T follicular helper cell (primary cell): ENCODE data around the gene EMX2.
"Not testable (repeated sequence)": the region's sequence is repeated elsewhere in the genome, so short reads cannot be mapped to it uniquely, and the experiment has no call there.

Experiments
- DNase-seq: peaks from one replicate; pipeline ENCODE4 v3.0.0-alpha.2; 2020; ENCODE audit warnings: low read depth

EMX2 gene

GRCh38 chr10:117560942-117561341 is 18.4 kb downstream of the EMX2 start:
- DNase-seq, result no peak

DNA sequence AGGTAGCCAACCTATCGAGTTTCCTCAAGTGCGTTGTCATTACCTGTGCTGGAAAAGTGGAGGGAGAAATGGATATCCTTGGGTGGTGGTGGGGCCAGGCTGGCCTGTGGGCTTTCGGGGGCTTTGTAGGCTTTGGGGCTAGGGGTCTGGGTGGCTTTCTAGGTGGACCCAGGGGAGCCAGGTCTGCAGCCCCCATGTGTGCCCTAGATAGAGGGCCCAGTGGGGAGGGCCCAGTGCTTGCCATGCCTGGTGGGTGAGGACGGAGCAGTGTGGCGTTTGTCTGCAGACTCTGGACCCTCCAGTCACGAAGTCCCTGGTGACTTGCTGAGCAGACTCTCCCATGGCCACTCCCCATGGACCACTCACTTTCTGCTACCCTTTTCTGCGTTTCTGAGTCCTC is 19.7 kb downstream of the EMX2 start:
- DNase-seq, result no peak

DNA sequence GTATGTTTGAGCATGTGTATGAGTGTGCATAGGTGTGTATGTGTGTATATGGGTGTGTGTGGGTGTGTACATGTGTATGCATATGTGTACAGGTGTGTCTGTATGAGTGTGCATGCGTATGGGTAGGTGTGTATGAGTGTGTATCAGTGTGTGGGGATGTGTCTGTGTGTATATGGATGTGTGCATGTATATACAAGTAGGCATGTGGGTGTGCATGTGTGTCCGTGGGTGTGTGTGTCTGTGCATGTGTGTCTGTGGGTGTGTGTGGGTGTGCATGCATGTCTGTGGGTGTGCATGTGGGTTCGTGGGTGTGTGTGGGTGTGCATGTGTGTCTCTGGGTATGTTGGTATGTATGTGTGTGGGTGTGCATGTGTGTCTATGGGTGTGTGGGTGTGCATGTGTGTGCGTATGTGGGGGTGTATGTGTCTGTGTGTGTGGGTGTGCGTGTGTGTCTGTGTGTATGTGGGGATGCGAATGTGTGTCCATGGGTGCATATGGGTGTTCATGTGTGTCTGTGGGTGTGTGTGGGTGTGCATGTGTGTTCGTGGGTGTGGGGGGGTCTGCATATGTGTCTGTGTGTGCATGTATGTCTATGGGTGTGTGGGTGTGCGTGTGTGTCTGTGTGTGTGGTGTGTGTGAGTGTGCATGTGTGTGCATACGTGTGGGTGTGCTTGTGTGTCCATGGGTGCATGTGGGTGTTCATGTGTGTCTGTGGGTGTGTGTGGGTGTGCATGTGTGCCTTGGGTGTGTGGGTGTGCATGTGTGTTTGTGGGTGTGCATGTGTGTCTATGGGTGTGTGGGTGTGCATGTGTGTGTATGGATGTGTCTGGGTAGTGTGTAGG is 20.6 kb downstream of the EMX2 start:
- no peak for DNase-seq

GRCh38 chr10:117563780-117564179 is 21.2 kb downstream of the EMX2 start:
- no peak for DNase-seq

GRCh38 chr10:117565068-117565467 is 22.5 kb downstream of the EMX2 start:
- no peak for DNase-seq

- no peak for DNase-seq
Measured at GRCh38 chr10:117568334-117568733, 25.8 kb downstream of the EMX2 start.

- no peak for DNase-seq
Measured at GRCh38 chr10:117569610-117570390, 27.3 kb downstream of the EMX2 start.

DNA sequence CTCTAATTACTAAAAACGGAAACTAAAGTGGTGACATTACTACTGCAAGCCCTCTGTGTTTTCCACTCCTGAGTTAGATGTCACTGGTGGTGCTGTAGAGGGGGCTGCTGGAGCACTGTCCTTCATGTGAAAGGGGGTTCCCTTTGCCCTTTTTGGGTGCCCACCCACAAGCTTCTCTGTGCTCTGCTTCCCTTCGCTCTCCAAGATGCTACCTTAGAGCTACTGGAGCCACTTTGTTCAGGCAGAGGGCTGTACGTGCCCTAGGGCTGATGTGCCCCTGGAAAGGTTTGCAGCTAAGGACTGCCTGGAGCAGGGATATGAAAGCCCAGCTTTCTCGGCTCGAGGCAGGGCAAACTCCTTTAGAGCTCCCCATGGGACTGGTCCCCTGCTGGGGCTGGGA is 28.3 kb downstream of the EMX2 start:
- DNase-seq, result no peak

GRCh38 chr10:117574498-117575146 is 32.1 kb downstream of the EMX2 start:
- no peak for DNase-seq

- no peak for DNase-seq
Measured at GRCh38 chr10:117578490-117578889, 35.9 kb downstream of the EMX2 start.

DNA sequence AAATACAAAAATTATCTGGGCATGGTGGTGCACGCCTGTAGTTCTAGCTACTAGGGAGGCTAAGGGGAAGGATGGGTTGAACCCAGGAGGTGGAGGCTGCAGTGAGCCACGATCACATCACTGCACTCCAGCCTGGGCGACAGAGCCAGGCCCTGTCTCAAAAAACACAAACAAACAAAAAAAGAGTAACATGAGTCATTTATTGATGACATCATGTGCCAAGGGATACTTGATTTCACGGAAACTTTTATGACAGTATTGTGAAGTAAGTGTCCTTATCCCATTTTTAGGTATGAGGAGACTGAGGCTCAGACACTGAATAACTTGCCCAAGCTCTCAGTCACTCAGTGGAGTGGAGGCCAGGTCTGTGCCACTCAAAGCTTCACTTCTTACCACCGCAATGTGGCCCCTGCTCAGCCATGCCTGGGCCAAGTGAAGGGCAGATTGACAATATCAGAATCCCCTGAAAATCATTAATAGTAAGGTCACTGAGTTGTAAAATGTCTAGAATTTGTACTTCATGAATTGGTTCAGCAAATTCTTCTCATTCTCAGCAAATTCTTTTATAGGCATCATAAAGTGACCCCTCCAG is 36.5 kb downstream of the EMX2 start:
- DNase-seq, result no peak

DNA sequence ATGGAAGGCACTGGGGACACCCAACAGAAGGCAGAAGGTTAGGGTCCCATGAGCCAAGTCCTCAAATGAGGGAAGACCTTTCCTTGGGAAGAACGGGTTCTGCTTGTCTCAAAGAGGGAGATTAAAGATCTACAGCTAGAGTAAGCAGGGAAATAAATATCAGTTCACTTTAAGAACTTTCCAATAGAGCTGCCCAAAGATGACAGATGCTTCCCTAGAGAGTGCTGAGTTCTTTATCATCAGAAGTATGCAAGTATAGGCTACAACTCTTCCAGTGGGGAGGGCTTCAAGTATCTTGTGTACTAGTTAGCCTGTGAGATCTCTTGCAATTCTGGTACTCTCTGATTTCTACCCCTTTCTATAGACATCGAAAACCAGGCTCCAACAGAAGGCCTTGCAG is 39.4 kb downstream of the EMX2 start:
- DNase-seq, result no peak

DNA sequence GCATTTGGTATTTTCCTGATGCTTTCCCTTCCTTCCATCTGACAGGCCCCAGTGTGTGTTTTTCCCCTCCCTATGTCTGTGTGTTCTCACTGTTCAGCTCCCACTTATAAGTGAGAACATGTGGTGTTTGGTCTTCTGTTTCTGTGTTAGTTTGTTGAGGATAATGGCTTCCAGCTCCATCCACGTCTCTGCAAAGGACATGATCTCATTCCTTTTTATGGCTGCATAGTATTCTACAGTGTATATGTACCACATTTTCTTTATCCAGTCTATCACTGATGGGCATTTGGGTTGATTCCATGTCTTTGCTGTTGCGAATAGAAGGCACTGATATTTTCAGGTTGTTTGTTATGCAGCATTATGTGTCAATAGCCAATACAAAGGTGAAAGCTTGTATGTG is 42.3 kb downstream of the EMX2 start:
- not testable (repeated sequence) for DNase-seq

DNA sequence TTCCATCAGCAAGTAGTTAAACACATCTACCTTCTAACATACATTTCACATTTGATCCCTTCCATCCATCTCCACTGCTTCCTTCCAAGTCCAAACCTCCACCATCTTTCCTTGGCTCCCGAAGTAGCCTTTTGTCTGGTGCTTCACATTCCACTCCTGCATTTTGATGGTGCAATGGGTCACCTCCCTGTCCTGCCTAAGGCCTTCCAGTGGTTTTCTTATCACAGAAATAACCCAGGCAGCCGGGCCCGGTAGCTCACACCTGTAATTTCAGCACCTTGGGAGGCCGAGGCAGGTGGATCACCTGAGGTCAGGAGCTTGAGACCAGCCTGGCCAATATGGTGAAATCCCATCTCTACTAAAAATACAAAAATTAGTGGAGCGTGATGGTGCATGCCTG is 44.5 kb downstream of the EMX2 start:
- no peak for DNase-seq

GRCh38 chr10:117590101-117590875 is 47.7 kb downstream of the EMX2 start:
- DNase-seq, result no peak

DNA sequence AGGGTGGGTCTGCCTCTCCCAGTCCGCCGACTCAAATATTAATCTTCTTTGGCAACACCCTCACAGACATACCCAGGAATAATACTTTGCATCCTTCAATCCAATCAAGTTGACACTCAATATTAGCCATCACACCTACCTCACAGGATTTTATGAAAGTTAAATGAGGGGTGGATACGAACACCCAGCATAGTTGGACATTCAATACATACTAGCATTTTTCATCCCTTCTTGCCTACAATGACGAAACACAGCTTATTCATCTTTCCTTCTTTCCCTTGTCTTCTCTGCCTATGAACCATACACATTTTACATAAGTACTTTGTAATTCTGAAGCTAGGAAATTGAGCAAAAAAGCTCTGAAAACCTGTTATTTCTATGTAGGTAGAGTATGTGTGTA is 48.5 kb downstream of the EMX2 start:
- no peak for DNase-seq

GRCh38 chr10:117594722-117595121 is 52.2 kb downstream of the EMX2 start:
- DNase-seq, result no peak

DNA sequence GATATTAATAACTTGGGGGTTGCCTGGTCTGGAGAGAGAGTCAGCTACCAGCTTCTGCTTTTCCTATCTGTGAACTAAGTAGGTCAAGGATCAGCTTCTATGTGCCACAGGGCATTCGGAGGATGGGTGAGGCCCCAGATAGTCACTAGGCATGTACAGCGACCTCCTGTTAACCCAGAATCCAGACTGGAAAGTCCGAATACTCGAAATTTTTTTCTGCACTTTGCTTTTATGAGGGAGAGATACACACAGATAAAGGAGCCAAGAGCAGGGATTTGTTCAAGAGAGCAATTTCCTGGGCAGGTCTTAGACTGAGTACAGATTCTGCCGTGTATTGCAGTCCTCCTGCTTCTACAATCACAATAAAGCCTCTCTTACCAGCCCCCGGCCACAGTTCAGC is 54.2 kb downstream of the EMX2 start:
- no peak for DNase-seq

- DNase-seq, result no peak
Measured at GRCh38 chr10:117597216-117597615, 54.7 kb downstream of the EMX2 start.
